HL-60 (cell line): ENCODE results near the gene STPG2.

ENCODE experiments used
- DNase-seq, 2 experiments: peaks; one replicate each; pipeline ENCODE4 v3.0.0-alpha.2; 2010 to 2020; ENCODE audit warnings: low read depth in 1 of 2, low spot score in 1 of 2
- H3K27ac ChIP-seq: fragments of 250-450 bp; sonication (Bioruptor Pico); replicated peaks from 2 replicates; pipeline ENCODE4 v1.5.1; 2020; ENCODE audit warnings: mild to moderate bottlenecking, moderate library complexity
- H3K27me3 ChIP-seq: fragments of 250-450 bp; sonication (Bioruptor Pico); 2 replicates; pipeline ENCODE4 v1.5.1; 2021; ENCODE audit warnings: mild to moderate bottlenecking, moderate library complexity; ENCODE audit not compliant: insufficient read depth, poor library complexity, severe bottlenecking
- H3K4me3 ChIP-seq: replicated peaks from 2 replicates; pipeline ENCODE4 v1.5.1; 2011; ENCODE audit warnings: mild to moderate bottlenecking, control low read depth, low read length; ENCODE audit not compliant: insufficient read depth
- CTCF ChIP-seq: IDR thresholded peaks from one replicate; pipeline ENCODE4 v1.5.1; 2011; ENCODE audit warnings: low read length, control low read depth, inconsistent platforms; ENCODE audit not compliant: insufficient read depth
- GABPA ChIP-seq: IDR thresholded peaks from 2 replicates; pipeline ENCODE4 v1.6.1; 2012; ENCODE audit warnings: low read depth
- POLR2AphosphoS5 ChIP-seq: IDR thresholded peaks from 2 replicates; pipeline ENCODE4 v1.6.1; 2012; ENCODE audit warnings: low read depth
- SPI1 ChIP-seq: IDR thresholded peaks from 2 replicates; pipeline ENCODE4 v1.6.1; 2012; ENCODE audit warnings: low read depth, mild to moderate bottlenecking, borderline replicate concordance
- TF ChIP-seq, protein P1 (sequence below): IDR thresholded peaks from 2 replicates; pipeline ENCODE4 v1.6.1; 2012; ENCODE audit warnings: low read depth; ENCODE audit not compliant: insufficient replicate concordance

STPG2 gene

GRCh38 chr4:97900229-97900628, 243.0 kb downstream of the STPG2 start:
- no peak overlapping the region for H3K4me3 ChIP-seq
- no peak for TF ChIP-seq CTCF
- TF ChIP-seq, protein P1, sequence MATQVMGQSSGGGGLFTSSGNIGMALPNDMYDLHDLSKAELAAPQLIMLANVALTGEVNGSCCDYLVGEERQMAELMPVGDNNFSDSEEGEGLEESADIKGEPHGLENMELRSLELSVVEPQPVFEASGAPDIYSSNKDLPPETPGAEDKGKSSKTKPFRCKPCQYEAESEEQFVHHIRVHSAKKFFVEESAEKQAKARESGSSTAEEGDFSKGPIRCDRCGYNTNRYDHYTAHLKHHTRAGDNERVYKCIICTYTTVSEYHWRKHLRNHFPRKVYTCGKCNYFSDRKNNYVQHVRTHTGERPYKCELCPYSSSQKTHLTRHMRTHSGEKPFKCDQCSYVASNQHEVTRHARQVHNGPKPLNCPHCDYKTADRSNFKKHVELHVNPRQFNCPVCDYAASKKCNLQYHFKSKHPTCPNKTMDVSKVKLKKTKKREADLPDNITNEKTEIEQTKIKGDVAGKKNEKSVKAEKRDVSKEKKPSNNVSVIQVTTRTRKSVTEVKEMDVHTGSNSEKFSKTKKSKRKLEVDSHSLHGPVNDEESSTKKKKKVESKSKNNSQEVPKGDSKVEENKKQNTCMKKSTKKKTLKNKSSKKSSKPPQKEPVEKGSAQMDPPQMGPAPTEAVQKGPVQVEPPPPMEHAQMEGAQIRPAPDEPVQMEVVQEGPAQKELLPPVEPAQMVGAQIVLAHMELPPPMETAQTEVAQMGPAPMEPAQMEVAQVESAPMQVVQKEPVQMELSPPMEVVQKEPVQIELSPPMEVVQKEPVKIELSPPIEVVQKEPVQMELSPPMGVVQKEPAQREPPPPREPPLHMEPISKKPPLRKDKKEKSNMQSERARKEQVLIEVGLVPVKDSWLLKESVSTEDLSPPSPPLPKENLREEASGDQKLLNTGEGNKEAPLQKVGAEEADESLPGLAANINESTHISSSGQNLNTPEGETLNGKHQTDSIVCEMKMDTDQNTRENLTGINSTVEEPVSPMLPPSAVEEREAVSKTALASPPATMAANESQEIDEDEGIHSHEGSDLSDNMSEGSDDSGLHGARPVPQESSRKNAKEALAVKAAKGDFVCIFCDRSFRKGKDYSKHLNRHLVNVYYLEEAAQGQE, result no peak
- no peak for TF ChIP-seq GABPA
- TF ChIP-seq POLR2AphosphoS5, result no peak
- H3K27me3 ChIP-seq, result no peaks in the 10 kb centered on the region
- DNase-seq, result no peak
- no peak overlapping the region for H3K27ac ChIP-seq

DNA sequence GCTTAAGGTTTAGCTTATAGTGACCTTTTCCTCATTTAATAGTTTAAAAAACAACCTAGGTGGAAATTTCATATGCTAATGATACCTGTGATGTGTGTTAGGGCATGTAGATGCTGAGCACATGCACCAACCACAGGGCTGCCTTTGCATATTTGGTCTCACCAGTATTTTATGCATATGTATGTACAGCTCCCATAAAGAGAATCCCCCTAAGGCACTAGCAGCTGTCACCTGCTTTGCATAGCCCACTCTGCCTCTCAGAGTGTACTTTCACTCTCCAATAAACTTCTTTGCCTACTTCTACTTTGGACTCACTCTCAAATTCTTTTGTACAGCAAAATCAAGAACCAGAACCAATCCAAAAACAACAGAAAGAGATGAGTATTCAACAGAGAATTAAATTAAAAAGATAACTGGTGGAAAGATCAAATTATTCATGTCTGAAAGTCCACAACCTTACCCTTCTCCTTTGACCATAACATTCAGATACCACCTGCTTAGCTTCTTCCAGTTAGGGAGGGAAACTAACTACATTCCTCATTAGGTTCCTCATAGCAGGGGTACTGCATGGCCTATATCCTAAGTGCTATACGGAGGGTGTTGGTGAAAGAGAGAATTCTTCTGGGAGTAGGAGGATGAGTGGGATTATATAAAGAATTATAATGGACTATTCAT, 250.5 kb downstream of the STPG2 start:
- Histone ChIP-seq H3K27me3 (no peaks in the 10 kb centered on the region), H3K4me3 (no peak overlapping the region), H3K27ac (no peak overlapping the region)
- no peak for DNase-seq
- TF ChIP-seq POLR2AphosphoS5 (no peak), SPI1 (no peak), CTCF (no peak), GABPA (no peak)
- TF ChIP-seq, protein P1, result no peak

- no peak overlapping the region for H3K4me3 ChIP-seq
- H3K27ac ChIP-seq, result no peak overlapping the region
- no peak for DNase-seq
- H3K27me3 ChIP-seq, result no peaks in the 10 kb centered on the region
- TF ChIP-seq SPI1 (no peak), GABPA (no peak), POLR2AphosphoS5 (no peak), CTCF (no peak)
- TF ChIP-seq, protein P1, result no peak
Observed at GRCh38 chr4:97879942-97880341, 263.3 kb downstream of the STPG2 start.
